Gastroesophageal sphincter (tissue), 3 donors: ENCODE measurements around the gene PIAS4.

Experiments used
- EP300 ChIP-seq: sonication (generic); formaldehyde crosslinking; IDR thresholded peaks from one replicate; pipeline ENCODE4 v1.6.1; 2017; ENCODE audit warnings: antibody characterized with exemption, mild to moderate bottlenecking
- POLR2A ChIP-seq, 2 donors: fragments of 450-650 bp; IDR thresholded peaks; one replicate each; pipeline ENCODE4 v1.6.1; 2017; ENCODE audit warnings: antibody characterized with exemption in 2 of 2, mild to moderate bottlenecking in 2 of 2, moderate library complexity in 1 of 2
- POLR2AphosphoS5 ChIP-seq: sonication (generic); formaldehyde crosslinking; IDR thresholded peaks from one replicate; pipeline ENCODE4 v1.6.1; 2017; ENCODE audit warnings: antibody characterized with exemption
- TF ChIP-seq, protein P1 (sequence below), 4 experiments: fragments of 200-600 bp in 2 of 4; fragments of 450-650 bp in 2 of 4; sonication (generic) in 1 of 4; IDR thresholded peaks; one replicate each; pipeline ENCODE4 v1.5.1; 2017 to 2019; ENCODE audit warnings: antibody characterized with exemption in 4 of 4, mild to moderate bottlenecking in 2 of 4, moderate library complexity in 2 of 4

- TF ChIP-seq, protein P1, sequence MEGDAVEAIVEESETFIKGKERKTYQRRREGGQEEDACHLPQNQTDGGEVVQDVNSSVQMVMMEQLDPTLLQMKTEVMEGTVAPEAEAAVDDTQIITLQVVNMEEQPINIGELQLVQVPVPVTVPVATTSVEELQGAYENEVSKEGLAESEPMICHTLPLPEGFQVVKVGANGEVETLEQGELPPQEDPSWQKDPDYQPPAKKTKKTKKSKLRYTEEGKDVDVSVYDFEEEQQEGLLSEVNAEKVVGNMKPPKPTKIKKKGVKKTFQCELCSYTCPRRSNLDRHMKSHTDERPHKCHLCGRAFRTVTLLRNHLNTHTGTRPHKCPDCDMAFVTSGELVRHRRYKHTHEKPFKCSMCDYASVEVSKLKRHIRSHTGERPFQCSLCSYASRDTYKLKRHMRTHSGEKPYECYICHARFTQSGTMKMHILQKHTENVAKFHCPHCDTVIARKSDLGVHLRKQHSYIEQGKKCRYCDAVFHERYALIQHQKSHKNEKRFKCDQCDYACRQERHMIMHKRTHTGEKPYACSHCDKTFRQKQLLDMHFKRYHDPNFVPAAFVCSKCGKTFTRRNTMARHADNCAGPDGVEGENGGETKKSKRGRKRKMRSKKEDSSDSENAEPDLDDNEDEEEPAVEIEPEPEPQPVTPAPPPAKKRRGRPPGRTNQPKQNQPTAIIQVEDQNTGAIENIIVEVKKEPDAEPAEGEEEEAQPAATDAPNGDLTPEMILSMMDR (IDR thresholded peaks at IDR 0.05): no peak
- no peak for TF ChIP-seq POLR2A (IDR thresholded peaks at IDR 0.05)
- TF ChIP-seq EP300: no peak
- peak; percentile 57 for TF ChIP-seq POLR2AphosphoS5
Measured at GRCh38 chr19:3976495-3977241, 30.9 kb upstream of the PIAS4 start.
